A673 (cell line): ENCODE data around the gene EGFL8. TPM values are rescaled to one million over a fixed set of nuclear protein-coding genes. Genes with fewer than 3 reads are reported as not detected.

ENCODE experiments used
- BruUV-seq: library from RNA; stranded (reverse); fragments of 400-500 nt; replicated peaks from 2 replicates; lab custom pipeline; 2021; lab: Mats Ljungman, UMichigan
- CTCF ChIA-PET: fragments of 300-600 bp; sonication (Branson Sonifier 250); formaldehyde crosslinking; loops from one replicate; lab custom pipeline; 2022; ENCODE audit warnings: antibody characterized with exemption; lab: Charles Lee
- POLR2A ChIA-PET: fragments of 300-600 bp; sonication (Branson Sonifier 250); formaldehyde crosslinking; loops from one replicate; lab custom pipeline; 2022; ENCODE audit warnings: antibody characterized with exemption; ENCODE audit not compliant: low non-redundant PET; lab: Charles Lee
- DNase-seq: peaks from one replicate; pipeline ENCODE4 v3.0.0-alpha.2; 2015; ENCODE audit warnings: low spot score
- H3K27ac ChIP-seq: fragments of 200-600 bp; sonication (generic); 2 replicates; pipeline ENCODE4 v1.5.1; 2016; ENCODE audit warnings: mixed run types, low read depth, mild to moderate bottlenecking, mixed read lengths, antibody characterized with exemption, low read length; ENCODE audit not compliant: poor library complexity, severe bottlenecking
- H3K27me3 ChIP-seq: fragments of 200-600 bp; sonication (generic); replicated peaks from 2 replicates; pipeline ENCODE4 v1.6.1; 2017; ENCODE audit warnings: mixed run types, low read depth, mild to moderate bottlenecking, mixed read lengths, antibody characterized with exemption, low read length; ENCODE audit not compliant: insufficient read depth, poor library complexity
- H3K36me3 ChIP-seq: fragments of 200-600 bp; sonication (generic); 2 replicates; pipeline ENCODE4 v1.6.1; 2016; ENCODE audit warnings: mixed run types, mild to moderate bottlenecking, mixed read lengths, antibody characterized with exemption, low read length; ENCODE audit not compliant: insufficient read depth, poor library complexity, severe bottlenecking
- H3K4me1 ChIP-seq: fragments of 200-600 bp; sonication (generic); 2 replicates; pipeline ENCODE4 v1.6.1; 2017; ENCODE audit warnings: mixed run types, mild to moderate bottlenecking, mixed read lengths, antibody characterized with exemption, low read length; ENCODE audit not compliant: insufficient read depth, poor library complexity, severe bottlenecking
- H3K4me3 ChIP-seq: fragments of 200-600 bp; sonication (generic); 2 replicates; pipeline ENCODE4 v1.5.1; 2016; ENCODE audit warnings: low read depth, mixed run types, mild to moderate bottlenecking, mixed read lengths, low read length; ENCODE audit not compliant: poor library complexity, severe bottlenecking
- H3K9me3 ChIP-seq: fragments of 200-600 bp; sonication (generic); 2 replicates; pipeline ENCODE4 v1.6.1; 2016; ENCODE audit warnings: mixed run types, low read depth, mild to moderate bottlenecking, mixed read lengths, antibody characterized with exemption, low read length; ENCODE audit not compliant: poor library complexity, severe bottlenecking
- CTCF ChIP-seq: fragments of 300-800, 200-600 bp; sonication (generic); conservative IDR thresholded peaks from 2 replicates; pipeline ENCODE4 v1.5.1; 2017; ENCODE audit warnings: low read depth, mild to moderate bottlenecking, antibody characterized with exemption, low read length, moderate library complexity, mixed read lengths
- EZH2 ChIP-seq: fragments of 200-600 bp; sonication (generic); IDR thresholded peaks from 2 replicates; pipeline ENCODE4 v1.6.1; 2017; ENCODE audit warnings: borderline replicate concordance, low read depth, mild to moderate bottlenecking, mixed read lengths, antibody characterized with exemption, low read length; ENCODE audit not compliant: poor library complexity, severe bottlenecking
- intact Hi-C: fragments of 100-400 bp; cut with micrococcal nuclease; formaldehyde crosslinking; loops from one replicate; pipeline ENCODE4 v1.10.0; 2022; ENCODE audit not compliant: unreplicated experiment
- total RNA-seq: library from RNA; stranded (reverse); gene quantifications from 2 replicates; pipeline ENCODE4 v1.2.3, GENCODE V29; 2021

EGFL8 gene
- total RNA-seq, 1 experiment from 2014 or later: 32.4 TPM

- ChIA-PET POLR2A (no interaction called here), CTCF (no interaction called here)
- H3K4me1 ChIP-seq: peaks cover 17% of the 10 kb centered on the region
- no peak overlapping the region for H3K4me3 ChIP-seq
- no peaks in the 10 kb centered on the region for H3K36me3 ChIP-seq
- no TSS peak for BruUV-seq
- no peak for DNase-seq
- intact Hi-C loops: no loop called here
- no peaks in the 10 kb centered on the region for H3K27me3 ChIP-seq
- no peaks in the 10 kb centered on the region for H3K9me3 ChIP-seq
- H3K27ac ChIP-seq: no peak overlapping the region
- TF ChIP-seq CTCF: no peak
- TF ChIP-seq EZH2: no peak
Measured at GRCh38 chr6:32149092-32149755, 15.2 kb upstream of the EGFL8 start.

GRCh38 chr6:32149932-32150870 is 14.2 kb upstream of the EGFL8 start:
- no peaks in the 10 kb centered on the region for H3K27me3 ChIP-seq
- H3K9me3 ChIP-seq: no peaks in the 10 kb centered on the region
- no peak overlapping the region for H3K4me3 ChIP-seq
- POLR2A ChIA-PET: no interaction called here
- TF ChIP-seq EZH2 (no peak), CTCF (no peak)
- H3K27ac ChIP-seq: no peak overlapping the region
- no peaks in the 10 kb centered on the region for H3K36me3 ChIP-seq
- H3K4me1 ChIP-seq: peaks cover 22% of the 10 kb centered on the region
- CTCF ChIA-PET: no interaction called here
- no TSS peak for BruUV-seq
- no peak for DNase-seq
- intact Hi-C loops: no loop called here

GRCh38 chr6:32151181-32151862 is 13.1 kb upstream of the EGFL8 start:
- no peak for DNase-seq
- no peak overlapping the region for H3K4me3 ChIP-seq
- H3K27ac ChIP-seq: no peak overlapping the region
- no peaks in the 10 kb centered on the region for H3K9me3 ChIP-seq
- no TSS peak for BruUV-seq
- TF ChIP-seq EZH2 (no peak), CTCF (no peak)
- ChIA-PET CTCF (no interaction called here), POLR2A (no interaction called here)
- H3K27me3 ChIP-seq: no peaks in the 10 kb centered on the region
- peaks cover 6% of the 10 kb centered on the region for H3K36me3 ChIP-seq
- peaks cover 24% of the 10 kb centered on the region for H3K4me1 ChIP-seq
- intact Hi-C loops: no loop called here
